ENCODE measurements around the gene GOLPH3L.

GRCh38 chr1:150627826-150628410, 69.0 kb downstream of the GOLPH3L start:
- TF ChIP-seq CTCF (IDR thresholded peaks at IDR 0.05; ENCODE audit: low read length) (no peak), EZH2 (optimal IDR thresholded peaks at IDR 0.05; ENCODE audit: low read depth, low read length) (no peak), EZH2phosphoT487 (IDR thresholded peaks at IDR 0.05; ENCODE audit: low read length) (no peak)

All from MM.1S (cell line).